Gastrocnemius medialis (tissue), 4 donors: Measurements from ENCODE around the gene TMEM108.

Source experiments
- CTCF ChIP-seq, 5 experiments: fragments of 450-650 bp in 3 of 5; fragments of 200-600 bp in 2 of 5; sonication (generic) in 2 of 5; IDR thresholded peaks in 4 of 5; conservative IDR thresholded peaks in 1 of 5; 1 replicate in 4 of 5; 2 replicates in 1 of 5; pipeline ENCODE4 v1.5.1; 2016 to 2019; ENCODE audit warnings: antibody characterized with exemption in 5 of 5, mild to moderate bottlenecking in 3 of 5, moderate library complexity in 3 of 5
- POLR2A ChIP-seq, 2 donors: fragments of 450-650 bp; IDR thresholded peaks; one replicate each; pipeline ENCODE4 v1.6.1; 2017; ENCODE audit warnings: antibody characterized with exemption in 2 of 2, mild to moderate bottlenecking in 2 of 2, moderate library complexity in 2 of 2

- TF ChIP-seq CTCF (IDR thresholded peaks at IDR 0.05 in 4 of 5, conservative IDR thresholded peaks at IDR 0.05 in 1 of 5) (no peak), POLR2A (IDR thresholded peaks at IDR 0.05) (no peak)
Observed at GRCh38 chr3:133117342-133117741, 79.2 kb downstream of the TMEM108 start.
